H1 (cell line): ENCODE measurements around the gene AKR1B1. TPM values are rescaled to one million over a fixed set of nuclear protein-coding genes. Genes with fewer than 3 reads are reported as not detected.

Experiments
- TAF7 ChIP-seq: optimal IDR thresholded peaks from 2 replicates; pipeline ENCODE3; 2011; ENCODE audit warnings: low read depth, mild to moderate bottlenecking, inconsistent platforms, low read length, moderate library complexity, borderline replicate concordance
- polyA plus RNA-seq, 7 experiments: library from polyadenylated mRNA; depleted of rRNA in 3 of 7; stranded (reverse) in 5 of 7; unstranded in 2 of 7; fragments of >200 nt in 5 of 7; fragments of 200-250 nt in 2 of 7; gene quantifications; 1 replicate in 5 of 7; 2 replicates in 1 of 7; 4 replicates in 1 of 7; pipeline versions ENCODE4 v1.2.1 to v1.2.3, GENCODE V29; 2011 to 2013; ENCODE audit warnings: missing spikeins in 2 of 7, mixed read lengths in 2 of 7
- total RNA-seq: library from RNA; stranded (reverse); fragmentation: NEBNext Ultra II Directional; extraction: Animal tissue kit (Norgen Biotek cat#: 25700); gene quantifications from 2 replicates; pipeline ENCODE4 v1.2.1, GENCODE V29; 2021

The AKR1B1 gene
- total and polyA plus RNA-seq, 2 of the 8 experiments (the other 6 are each of a cell fraction or from before 2014, with no cell fraction given) = 195 to 273 TPM

DNA sequence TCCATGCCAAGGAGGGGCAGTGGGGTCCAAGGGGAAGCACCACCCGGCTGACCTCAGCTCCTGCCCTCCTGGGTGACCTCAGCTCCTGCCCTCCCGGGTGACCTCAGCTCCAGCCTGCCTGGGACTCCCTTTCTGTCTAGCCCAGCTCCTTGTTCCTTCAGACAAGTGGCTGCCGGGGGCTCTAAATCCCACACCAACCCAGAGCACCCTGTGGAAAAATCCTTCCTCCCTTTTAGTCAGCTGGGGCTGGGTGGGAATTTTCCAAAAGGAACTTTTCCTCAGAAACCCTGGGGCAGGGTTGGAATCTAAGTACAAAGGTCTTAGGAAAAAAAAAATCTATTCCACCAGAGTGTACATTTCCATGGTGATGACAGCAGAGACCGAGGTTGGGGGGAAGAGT, 36.3 kb downstream of the AKR1B1 start (continued):
- no peak for TF ChIP-seq TAF7
